ENCODE data around the gene UGT1A3. TPM values are rescaled to one million over a fixed set of nuclear protein-coding genes. Genes with fewer than 3 reads are reported as not detected.
"Not testable (repeated sequence)": the region's sequence is repeated elsewhere in the genome, so short reads cannot be mapped to it uniquely, and the experiment has no call there.

UGT1A3 gene
- total and polyA plus RNA-seq, 2 experiments from 2014 or later: not detected

- Histone ChIP-seq H3K4me2 (no peak overlapping the region), H3K4me1 (ENCODE audit: insufficient read depth) (peaks cover 10% of the 10 kb centered on the region), H3K9me2 (replicated peaks; ENCODE audit: insufficient read depth) (no peaks in the 10 kb centered on the region), H3K4me3 (no peak overlapping the region), H4K20me1 (ENCODE audit: insufficient read depth, poor library complexity, severe bottlenecking) (no peaks in the 10 kb centered on the region), H3K27ac (peak overlapping the region; percentile 60), H3K9me3 (ENCODE audit: low read depth) (no peaks in the 10 kb centered on the region), H3K36me3 (replicated peaks; ENCODE audit: insufficient read depth, low read depth) (no peaks in the 10 kb centered on the region), H3K79me2 (no peaks in the 10 kb centered on the region), H3K27me3 (no peaks in the 10 kb centered on the region), H2AFZ (no peak overlapping the region)
- TF ChIP-seq CTCF (IDR thresholded peaks at IDR 0.05; ENCODE audit: poor library complexity) (no peak), EZH2 (IDR thresholded peaks at IDR 0.05; ENCODE audit: borderline replicate concordance) (no peak), EZH2phosphoT487 (IDR thresholded peaks at IDR 0.05; ENCODE audit: low read depth, severe bottlenecking, unreplicated experiment) (no peak)
- peak; percentile 49 for DNase-seq (ENCODE audit: low spot score)
- WGBS (ENCODE audit: low lambda C conversion rate, missing lambda C conversion rate): 66% methylated on average over 5 of the region's 5 CpGs
Measured at GRCh38 chr2:233745073-233745755, 16.4 kb downstream of the UGT1A3 start.

DNA sequence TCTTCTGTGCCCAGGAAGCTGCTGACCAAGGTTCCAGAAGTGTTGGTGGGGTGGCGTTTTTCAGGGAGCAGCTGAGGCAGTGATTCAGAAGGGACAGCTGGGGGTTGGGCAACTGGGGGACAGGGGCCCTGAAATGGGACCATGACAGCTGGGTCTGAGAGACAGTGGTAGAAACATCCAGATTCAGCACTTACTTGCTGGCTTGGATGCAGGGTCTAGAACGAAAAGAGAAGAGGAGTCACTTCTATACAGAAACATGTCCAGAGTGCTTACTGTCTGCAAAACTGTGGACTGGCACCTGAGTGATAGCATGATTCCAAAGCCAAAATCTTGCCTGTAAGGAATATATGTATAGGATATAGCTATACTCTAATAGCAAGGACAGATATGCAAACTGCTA lies 17.0 kb downstream of the UGT1A3 start:
- WGBS (ENCODE audit: low lambda C conversion rate, missing lambda C conversion rate): 57% methylated on average over 2 of the region's 2 CpGs
- not testable (repeated sequence) for H3K9me2 ChIP-seq (replicated peaks; ENCODE audit: insufficient read depth); DNase-seq (ENCODE audit: low spot score); H3K27me3 ChIP-seq; H4K20me1 ChIP-seq (ENCODE audit: insufficient read depth, poor library complexity, severe bottlenecking); H2AFZ ChIP-seq; H3K9me3 ChIP-seq (ENCODE audit: low read depth); H3K4me1 ChIP-seq (ENCODE audit: insufficient read depth); H3K36me3 ChIP-seq (replicated peaks; ENCODE audit: insufficient read depth, low read depth); H3K79me2 ChIP-seq; H3K4me3 ChIP-seq
- Histone ChIP-seq H3K4me2 (peak overlapping the region; percentile 16), H3K27ac (peak overlapping the region; percentile 60)

- Histone ChIP-seq H3K9me2 (replicated peaks; ENCODE audit: insufficient read depth) (no peaks in the 10 kb centered on the region), H3K4me1 (ENCODE audit: insufficient read depth) (peaks cover 10% of the 10 kb centered on the region), H4K20me1 (ENCODE audit: insufficient read depth, poor library complexity, severe bottlenecking) (no peaks in the 10 kb centered on the region), H3K27ac (peak overlapping the region; percentile 60), H3K36me3 (replicated peaks; ENCODE audit: insufficient read depth, low read depth) (no peaks in the 10 kb centered on the region), H3K9me3 (ENCODE audit: low read depth) (no peaks in the 10 kb centered on the region), H3K27me3 (no peaks in the 10 kb centered on the region), H3K4me3 (no peak overlapping the region), H2AFZ (no peak overlapping the region), H3K79me2 (no peaks in the 10 kb centered on the region), H3K4me2 (no peak overlapping the region)
- TF ChIP-seq CTCF (IDR thresholded peaks at IDR 0.05; ENCODE audit: poor library complexity): no peak
- WGBS (ENCODE audit: low lambda C conversion rate, missing lambda C conversion rate): 81% methylated on average over 10 of the region's 10 CpGs
- no peak for DNase-seq (ENCODE audit: low spot score)
Measured at GRCh38 chr2:233746475-233747282, 17.8 kb downstream of the UGT1A3 start.

GRCh38 chr2:233747283-233747544 lies 18.4 kb downstream of the UGT1A3 start:
- Histone ChIP-seq H3K9me2 (replicated peaks; ENCODE audit: insufficient read depth) (no peaks in the 10 kb centered on the region), H3K27me3 (no peaks in the 10 kb centered on the region), H3K79me2 (no peaks in the 10 kb centered on the region), H3K4me3 (no peak overlapping the region), H3K27ac (no peak overlapping the region), H3K36me3 (replicated peaks; ENCODE audit: insufficient read depth, low read depth) (no peaks in the 10 kb centered on the region), H2AFZ (no peak overlapping the region), H4K20me1 (ENCODE audit: insufficient read depth, poor library complexity, severe bottlenecking) (no peaks in the 10 kb centered on the region), H3K4me1 (ENCODE audit: insufficient read depth) (peaks cover 10% of the 10 kb centered on the region), H3K4me2 (no peak overlapping the region), H3K9me3 (ENCODE audit: low read depth) (no peaks in the 10 kb centered on the region)
- WGBS (ENCODE audit: low lambda C conversion rate, missing lambda C conversion rate): 92% methylated on average over 6 of the region's 6 CpGs
- no peak for TF ChIP-seq EZH2phosphoT487 (IDR thresholded peaks at IDR 0.05; ENCODE audit: low read depth, severe bottlenecking, unreplicated experiment)
- TF ChIP-seq CTCF (IDR thresholded peaks at IDR 0.05; ENCODE audit: poor library complexity): no peak
- TF ChIP-seq EZH2 (IDR thresholded peaks at IDR 0.05; ENCODE audit: borderline replicate concordance): no peak
- DNase-seq (ENCODE audit: low spot score): no peak

DNA sequence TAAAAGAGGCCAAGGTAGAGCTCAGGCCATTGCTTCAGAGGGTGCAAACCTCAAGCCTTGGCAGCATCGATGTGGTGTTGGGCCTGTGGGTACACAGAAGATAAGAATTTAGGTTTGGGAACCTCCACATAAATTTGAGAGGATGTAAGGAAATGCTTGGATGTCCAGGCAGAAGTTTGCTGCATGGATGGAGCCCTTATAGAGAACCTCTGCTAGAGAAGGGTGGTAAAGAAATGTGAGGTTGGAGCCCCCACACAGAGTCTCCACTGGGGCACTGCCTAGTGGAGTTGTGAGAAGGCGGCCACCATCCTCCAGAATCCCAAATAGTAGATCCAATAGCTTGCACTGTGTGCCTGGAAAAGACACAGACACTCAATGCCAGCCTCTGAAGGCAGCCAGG lies 21.8 kb downstream of the UGT1A3 start:
- H3K27ac ChIP-seq; H4K20me1 ChIP-seq (ENCODE audit: insufficient read depth, poor library complexity, severe bottlenecking); H3K4me1 ChIP-seq (ENCODE audit: insufficient read depth); H3K79me2 ChIP-seq; H3K36me3 ChIP-seq (replicated peaks; ENCODE audit: insufficient read depth, low read depth); H3K4me3 ChIP-seq; H3K9me3 ChIP-seq (ENCODE audit: low read depth); H3K27me3 ChIP-seq; H2AFZ ChIP-seq; DNase-seq (ENCODE audit: low spot score); H3K9me2 ChIP-seq (replicated peaks; ENCODE audit: insufficient read depth); H3K4me2 ChIP-seq: not testable (repeated sequence)
- WGBS (ENCODE audit: low lambda C conversion rate, missing lambda C conversion rate): 76% methylated on average over 2 of the region's 2 CpGs
